GM18498 (cell line): Measurements from ENCODE around the gene REPS1.
"Not testable (repeated sequence)": the region's sequence is repeated elsewhere in the genome, so short reads cannot be mapped to it uniquely, and the experiment has no call there.

ENCODE experiments used
- ATAC-seq: cut with Tn5 transposase; IDR thresholded peaks from one replicate; pipeline ENCODE4 v1.9.1; 2021; ENCODE audit warnings: mild to moderate bottlenecking, moderate library complexity; ENCODE audit not compliant: unreplicated experiment

REPS1 gene, protein sequence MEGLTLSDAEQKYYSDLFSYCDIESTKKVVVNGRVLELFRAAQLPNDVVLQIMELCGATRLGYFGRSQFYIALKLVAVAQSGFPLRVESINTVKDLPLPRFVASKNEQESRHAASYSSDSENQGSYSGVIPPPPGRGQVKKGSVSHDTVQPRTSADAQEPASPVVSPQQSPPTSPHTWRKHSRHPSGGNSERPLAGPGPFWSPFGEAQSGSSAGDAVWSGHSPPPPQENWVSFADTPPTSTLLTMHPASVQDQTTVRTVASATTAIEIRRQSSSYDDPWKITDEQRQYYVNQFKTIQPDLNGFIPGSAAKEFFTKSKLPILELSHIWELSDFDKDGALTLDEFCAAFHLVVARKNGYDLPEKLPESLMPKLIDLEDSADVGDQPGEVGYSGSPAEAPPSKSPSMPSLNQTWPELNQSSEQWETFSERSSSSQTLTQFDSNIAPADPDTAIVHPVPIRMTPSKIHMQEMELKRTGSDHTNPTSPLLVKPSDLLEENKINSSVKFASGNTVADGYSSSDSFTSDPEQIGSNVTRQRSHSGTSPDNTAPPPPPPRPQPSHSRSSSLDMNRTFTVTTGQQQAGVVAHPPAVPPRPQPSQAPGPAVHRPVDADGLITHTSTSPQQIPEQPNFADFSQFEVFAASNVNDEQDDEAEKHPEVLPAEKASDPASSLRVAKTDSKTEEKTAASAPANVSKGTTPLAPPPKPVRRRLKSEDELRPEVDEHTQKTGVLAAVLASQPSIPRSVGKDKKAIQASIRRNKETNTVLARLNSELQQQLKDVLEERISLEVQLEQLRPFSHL

GRCh38 chr6:138987643-138988468, at the start of gene REPS1:
Gene REPS1, minus strand, starts transcription at chr6:138988253. Its CDS starts 571 bp downstream, at chr6:138987682.
- peak; percentile 91 for ATAC-seq

GRCh38 chr6:139037490-139037889, 49.4 kb upstream of the REPS1 start:
- no peak for ATAC-seq

- peak; percentile 58 for ATAC-seq
Measured at GRCh38 chr6:139030228-139030963, 42.3 kb upstream of the REPS1 start.

GRCh38 chr6:139029470-139030227, 41.6 kb upstream of the REPS1 start:
- peak; percentile 34 for ATAC-seq

- ATAC-seq = peak; percentile 62
Measured at GRCh38 chr6:139028658-139029469, 40.8 kb upstream of the REPS1 start, which contains the start of gene ABRACL. Gene ABRACL, plus strand, starts transcription at chr6:139028745. Its CDS starts 5,416 bp downstream, at chr6:139034161.

GRCh38 chr6:139028215-139028657, 40.2 kb upstream of the REPS1 start:
- ATAC-seq = peak; percentile 2

GRCh38 chr6:139027620-139028182, 39.6 kb upstream of the REPS1 start:
- peak; percentile 16 for ATAC-seq

DNA sequence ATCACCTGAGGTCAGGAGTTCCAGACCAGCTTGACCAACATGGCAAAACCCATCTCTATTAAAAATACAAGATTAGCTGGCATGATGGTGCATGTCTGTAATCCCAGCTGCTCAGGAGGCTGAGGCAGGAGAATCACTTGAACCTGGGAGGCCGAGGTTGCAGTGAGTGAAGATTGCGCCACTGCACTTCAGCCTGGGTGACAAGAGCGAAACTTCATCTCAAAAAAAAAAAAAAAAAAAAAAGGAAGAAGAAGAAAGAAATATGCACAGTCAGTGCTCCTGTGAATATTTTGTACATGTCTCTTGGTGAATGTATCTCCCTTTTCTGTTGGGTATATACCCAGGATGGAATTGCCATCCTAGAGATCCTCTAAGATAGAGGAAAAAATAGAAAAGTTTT, 37.4 kb upstream of the REPS1 start:
- ATAC-seq = not testable (repeated sequence)

GRCh38 chr6:139020689-139021088, 32.6 kb upstream of the REPS1 start:
- no peak for ATAC-seq

- ATAC-seq = no peak
Measured at GRCh38 chr6:139019722-139020121, 31.7 kb upstream of the REPS1 start.

DNA sequence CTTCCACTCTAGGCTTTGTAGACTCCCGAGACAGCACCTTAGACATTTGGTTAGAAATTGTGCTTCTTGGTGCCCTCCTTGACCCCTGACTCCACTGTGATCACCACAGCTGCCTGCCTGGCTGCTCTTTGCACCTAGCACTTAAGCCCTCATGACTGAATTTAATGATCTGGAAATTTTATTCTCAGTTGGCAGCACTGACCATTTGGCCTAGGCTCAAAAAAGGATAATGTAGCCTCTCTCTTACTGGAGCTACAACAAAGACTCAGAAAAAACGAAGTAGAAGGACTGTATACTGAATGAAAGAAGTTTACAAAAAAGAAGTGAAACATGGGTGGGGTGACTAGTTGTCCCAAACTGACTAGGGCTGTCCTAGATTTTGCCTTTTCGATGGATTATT, 29.2 kb upstream of the REPS1 start:
- ATAC-seq = no peak

GRCh38 chr6:139016337-139017213, 28.5 kb upstream of the REPS1 start:
- ATAC-seq = peak; percentile 89

GRCh38 chr6:139014945-139015344, 26.9 kb upstream of the REPS1 start:
- ATAC-seq = no peak

DNA sequence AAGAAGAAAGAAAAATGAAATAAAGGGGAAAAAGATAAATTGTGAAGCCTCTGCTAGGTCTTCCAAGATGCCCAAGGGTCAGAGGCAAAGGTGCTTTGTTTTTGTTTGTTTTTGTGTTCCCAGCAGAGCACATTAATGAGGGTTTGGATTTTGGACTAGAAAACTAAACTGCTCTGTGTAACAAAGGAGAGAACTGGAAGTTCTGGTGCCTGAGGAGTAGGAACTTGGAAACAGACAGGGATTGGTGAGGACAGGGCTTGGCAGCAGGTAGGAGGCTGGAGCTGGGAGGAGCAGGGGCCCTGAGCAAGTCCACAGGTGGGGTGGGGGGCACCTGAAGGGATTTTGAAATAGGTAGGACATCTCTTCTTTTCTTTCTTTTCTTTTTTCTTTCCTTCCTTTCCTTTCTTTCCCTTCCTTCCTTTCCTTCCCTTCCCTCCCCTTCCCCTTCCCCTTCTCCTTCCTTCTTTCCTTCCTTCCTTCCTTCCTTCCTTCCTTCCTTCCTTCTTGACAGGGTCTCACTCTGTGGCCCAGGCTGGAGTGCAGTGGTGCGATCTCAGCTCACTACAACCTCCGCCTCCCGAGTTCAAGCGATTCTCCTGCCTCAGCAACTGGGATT, 25.2 kb upstream of the REPS1 start:
- ATAC-seq = no peak

DNA sequence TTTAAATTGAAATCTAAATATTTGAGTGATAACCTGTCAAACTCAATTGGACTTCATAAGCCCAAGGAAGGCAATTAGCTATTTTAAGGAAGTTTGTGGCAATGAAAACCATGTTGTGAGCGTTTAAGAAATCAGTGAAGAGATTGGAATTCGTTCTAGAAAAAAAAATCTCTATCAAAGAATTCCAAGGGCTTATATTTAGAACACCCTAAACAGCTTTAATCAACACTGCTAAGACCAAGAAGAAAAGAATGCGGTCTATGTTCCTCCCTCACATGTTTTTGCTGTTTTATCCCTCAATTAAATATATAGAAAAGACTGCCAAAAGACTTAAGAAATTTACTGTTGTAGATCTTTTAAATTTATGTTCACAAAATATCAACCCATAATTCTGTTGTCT, 23.9 kb upstream of the REPS1 start:
- ATAC-seq = no peak

GRCh38 chr6:139010674-139011073, 22.6 kb upstream of the REPS1 start:
- ATAC-seq = no peak

DNA sequence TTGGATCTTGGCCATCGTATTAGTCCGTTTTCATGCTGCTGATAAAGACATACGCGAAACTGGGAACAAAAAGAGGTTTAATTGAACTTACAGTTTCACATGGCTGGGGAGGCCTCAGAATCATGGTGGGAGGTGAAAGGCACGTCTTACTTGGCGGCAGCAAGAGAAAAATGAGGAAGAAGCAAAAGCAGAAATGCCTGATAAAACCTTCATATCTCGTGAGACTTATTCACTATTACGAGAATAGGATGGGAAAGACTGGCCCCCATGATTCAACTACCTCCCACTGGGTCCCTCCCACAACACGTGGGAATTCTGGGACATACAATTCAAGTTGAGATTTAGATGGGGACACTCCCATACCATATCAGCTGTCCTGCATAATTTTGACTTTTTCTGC, 20.1 kb upstream of the REPS1 start:
- no peak for ATAC-seq
